GM18511 (cell line): ENCODE measurements around the gene ARHGEF6.
A peak's percentile ranks its signal among the peaks of the same experiment; 100 is the strongest.
"Not testable (repeated sequence)": the region's sequence is repeated elsewhere in the genome, so short reads cannot be mapped to it uniquely, and the experiment has no call there.

Source experiments
- ATAC-seq: cut with Tn5 transposase; IDR thresholded peaks from one replicate; pipeline ENCODE4 v1.9.1; 2021; ENCODE audit warnings: mild to moderate bottlenecking, moderate library complexity; ENCODE audit not compliant: unreplicated experiment

ARHGEF6 gene

GRCh38 chrX:136780763-136781162 is at the start of gene ARHGEF6:
Gene ARHGEF6, minus strand, starts transcription at chrX:136780932. Its CDS starts 50 bp downstream, at chrX:136780882.
- peak; percentile 50 for ATAC-seq

- no peak for ATAC-seq
Measured at GRCh38 chrX:136829413-136829812, 48.7 kb upstream of the ARHGEF6 start.

DNA sequence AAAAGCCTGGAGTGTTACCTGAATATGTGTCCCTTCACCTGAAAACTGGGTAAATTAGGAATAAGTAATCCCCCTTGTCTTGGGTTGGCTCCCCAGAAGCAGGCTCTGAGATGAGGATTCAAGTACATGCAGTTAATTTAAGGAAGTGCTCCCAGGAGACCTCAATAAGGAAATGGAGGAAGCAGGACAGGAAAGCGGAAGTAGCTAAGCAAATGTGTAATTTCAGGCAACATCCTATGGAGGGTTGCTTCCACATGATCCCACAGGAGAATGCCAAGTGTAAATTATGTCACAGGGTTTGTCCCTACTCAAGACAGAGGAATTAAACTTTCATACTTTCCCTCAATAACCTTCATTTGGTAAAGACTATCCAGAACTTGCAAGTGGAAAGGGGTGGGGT is 48.1 kb upstream of the ARHGEF6 start:
- no peak for ATAC-seq

GRCh38 chrX:136827026-136827425 is 46.3 kb upstream of the ARHGEF6 start:
- ATAC-seq, result no peak

GRCh38 chrX:136825771-136826170 is 45.0 kb upstream of the ARHGEF6 start:
- no peak for ATAC-seq

DNA sequence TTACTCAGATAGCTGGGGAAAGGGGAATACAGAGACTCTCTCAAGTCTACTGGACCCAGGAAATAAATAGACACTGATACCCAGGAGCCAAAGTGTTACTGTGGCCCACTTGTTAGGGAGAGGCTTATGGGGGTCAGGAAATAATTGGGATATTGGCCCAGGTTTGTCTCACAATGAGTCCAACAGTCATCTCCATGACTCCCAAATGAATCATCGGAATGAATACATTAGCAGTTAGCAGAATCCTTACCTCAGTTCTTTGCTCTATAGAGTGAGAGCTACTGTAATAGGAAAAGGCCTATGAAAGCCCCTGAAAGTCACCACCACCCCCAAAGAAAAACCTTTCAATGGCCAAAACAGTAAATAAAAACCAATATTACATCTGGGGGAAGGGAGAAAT is 42.4 kb upstream of the ARHGEF6 start:
- ATAC-seq, result no peak

GRCh38 chrX:136822337-136823095 is 41.8 kb upstream of the ARHGEF6 start:
- ATAC-seq, result no peak

- not testable (repeated sequence) for ATAC-seq
Measured at GRCh38 chrX:136819756-136820155, 39.0 kb upstream of the ARHGEF6 start.

DNA sequence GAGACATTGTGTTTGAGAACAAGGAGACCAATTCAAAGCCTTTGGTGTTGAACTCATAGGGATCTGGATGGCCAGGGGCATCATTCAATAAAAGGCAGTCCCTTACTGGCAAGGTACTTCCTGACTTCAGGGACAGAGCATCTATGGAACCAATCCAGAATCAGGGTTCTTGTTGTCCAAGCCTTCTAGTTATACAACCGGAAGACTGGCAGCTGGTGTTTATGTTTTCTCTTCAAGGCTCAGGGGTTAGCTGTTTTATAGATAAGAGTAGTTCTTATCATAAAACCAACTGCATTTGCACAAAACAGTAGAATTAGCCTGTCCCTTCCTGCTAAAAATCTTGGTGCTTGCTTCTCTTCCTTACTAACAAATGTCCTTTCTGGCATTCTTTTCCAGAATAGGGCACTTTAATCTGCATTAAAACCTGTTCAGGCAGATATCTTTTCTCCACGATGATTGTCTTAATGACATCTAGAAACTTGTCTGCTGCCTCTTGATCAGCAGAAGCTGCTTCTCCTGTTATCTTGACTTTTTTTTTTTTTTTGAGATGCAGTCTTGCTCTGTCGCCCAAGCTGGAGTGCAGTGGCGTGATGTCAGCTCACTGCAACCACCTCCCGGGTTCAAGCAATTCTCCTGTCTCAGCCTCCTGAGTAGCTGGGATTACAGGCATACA is 38.4 kb upstream of the ARHGEF6 start:
- no peak for ATAC-seq

DNA sequence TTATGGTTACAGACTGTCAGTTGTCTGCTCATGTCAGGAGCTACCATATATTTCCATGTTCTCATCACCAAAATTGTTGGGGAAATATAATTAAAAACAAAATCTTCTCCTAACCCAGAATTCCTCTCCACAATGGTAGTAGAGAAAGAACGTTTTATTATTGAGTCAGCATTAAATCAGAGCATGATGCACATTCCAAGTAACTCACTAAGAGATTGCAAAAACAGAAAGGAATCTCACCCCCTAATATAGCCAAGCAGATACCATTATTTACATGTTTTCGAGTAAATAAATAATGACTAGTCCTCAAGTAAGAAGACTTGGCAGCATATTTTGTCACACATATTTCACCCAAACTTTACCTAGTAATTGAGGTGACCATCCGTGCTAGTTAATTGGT is 36.2 kb upstream of the ARHGEF6 start:
- no peak for ATAC-seq

GRCh38 chrX:136814847-136815750 is 34.4 kb upstream of the ARHGEF6 start:
- ATAC-seq, result no peak

DNA sequence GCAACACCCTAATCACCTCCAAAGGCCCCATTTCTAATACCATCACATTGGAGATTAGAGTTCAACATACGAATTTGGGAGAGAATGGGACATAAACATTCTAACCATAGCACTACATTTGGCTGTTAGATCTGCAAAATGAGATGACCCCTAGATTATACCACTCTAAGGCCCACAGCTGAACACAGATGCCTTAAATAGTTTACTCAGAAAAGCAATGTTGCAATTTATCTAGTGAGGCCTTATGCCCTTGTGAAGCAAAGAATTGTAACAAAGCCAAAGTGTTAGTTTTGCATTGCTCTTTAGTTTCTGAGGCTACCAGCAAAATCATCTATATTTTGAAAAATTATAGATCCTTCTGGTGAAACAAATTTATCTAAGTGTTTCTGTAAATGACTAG is 31.6 kb upstream of the ARHGEF6 start:
- ATAC-seq, result no peak

GRCh38 chrX:136810493-136810892 is 29.8 kb upstream of the ARHGEF6 start:
- ATAC-seq, result no peak

DNA sequence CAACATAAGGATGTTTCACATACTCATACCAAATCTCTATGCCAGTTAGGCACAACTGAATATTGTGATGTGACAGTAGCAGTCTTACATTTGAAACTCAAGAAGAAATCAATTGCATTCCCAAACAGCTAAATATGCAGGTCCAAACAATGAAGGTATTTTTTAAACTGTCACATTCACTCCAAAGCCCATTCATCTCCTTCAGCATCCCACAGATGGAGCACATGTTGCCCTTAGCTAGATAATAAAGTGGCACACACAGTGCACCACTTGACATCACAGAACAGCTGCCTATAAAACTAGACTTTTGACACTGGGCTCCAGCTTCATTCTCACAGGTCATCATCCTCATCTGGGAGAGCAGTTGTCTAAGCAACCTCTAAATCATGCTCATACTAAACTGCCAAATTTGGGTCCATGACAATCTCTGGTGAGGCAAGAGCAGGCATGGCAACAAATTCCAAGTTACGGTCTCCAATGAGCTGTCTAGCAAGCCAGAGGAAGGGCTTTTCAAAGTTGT is 26.2 kb upstream of the ARHGEF6 start:
- ATAC-seq, result no peak

DNA sequence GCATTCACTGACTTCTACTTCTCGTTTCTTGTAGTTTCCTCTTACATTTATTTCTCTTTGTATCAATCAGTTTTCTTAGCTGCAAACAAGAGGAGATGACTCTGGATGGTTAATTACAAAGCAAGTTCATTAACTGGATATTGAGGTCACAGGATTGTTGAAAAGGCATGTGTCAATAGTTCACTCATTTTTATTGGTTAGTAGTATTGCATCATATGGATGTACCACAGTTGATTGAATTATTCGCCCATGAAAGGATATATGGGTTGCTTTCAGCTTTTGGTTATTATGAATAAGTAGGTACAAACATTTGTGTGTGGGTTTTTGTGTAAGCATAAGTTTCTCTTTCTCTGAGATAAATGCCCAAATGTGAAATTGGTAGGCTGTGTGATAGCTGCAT is 21.8 kb upstream of the ARHGEF6 start:
- no peak for ATAC-seq

GRCh38 chrX:136797787-136798186 is 17.1 kb upstream of the ARHGEF6 start:
- no peak for ATAC-seq

- ATAC-seq, result not testable (repeated sequence)
Measured at GRCh38 chrX:136795132-136795531, 14.4 kb upstream of the ARHGEF6 start.

DNA sequence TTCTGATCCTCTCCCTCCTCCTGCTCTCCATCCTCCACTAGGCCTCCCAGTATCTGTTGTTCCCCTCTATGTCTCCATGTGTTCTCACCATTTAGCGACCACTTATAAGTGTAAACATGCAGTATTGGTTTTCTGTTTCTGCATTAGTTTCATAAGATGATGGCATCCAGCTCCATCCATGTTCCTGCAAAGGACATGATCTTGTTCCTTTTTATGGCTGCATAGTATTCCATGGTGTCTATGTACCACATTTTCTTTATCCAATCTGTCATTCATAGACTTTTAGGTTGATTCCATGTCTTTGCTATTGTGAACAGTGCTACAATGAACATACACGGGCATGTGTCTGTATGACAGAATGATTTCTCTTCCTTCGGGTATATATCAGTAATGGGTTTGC is 13.9 kb upstream of the ARHGEF6 start:
- not testable (repeated sequence) for ATAC-seq

DNA sequence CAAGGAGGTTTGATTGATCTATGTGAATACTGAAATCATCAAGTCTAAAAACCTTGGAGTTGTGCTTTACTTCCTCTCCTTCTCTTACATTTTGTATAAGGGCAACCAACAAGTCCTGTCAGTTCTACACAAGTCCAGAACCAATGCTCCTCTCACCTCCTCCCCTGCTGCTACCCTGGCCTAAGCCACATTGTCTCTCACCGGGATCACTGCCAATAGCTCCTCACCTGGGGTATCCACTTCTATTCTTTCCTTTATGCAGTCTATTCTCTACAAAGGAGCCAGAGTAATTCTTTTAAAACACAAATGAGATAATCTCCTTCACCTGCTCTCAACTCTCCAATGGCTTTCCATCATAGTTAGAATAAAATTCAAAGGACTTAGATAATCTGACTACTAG is 13.3 kb upstream of the ARHGEF6 start:
- no peak for ATAC-seq

DNA sequence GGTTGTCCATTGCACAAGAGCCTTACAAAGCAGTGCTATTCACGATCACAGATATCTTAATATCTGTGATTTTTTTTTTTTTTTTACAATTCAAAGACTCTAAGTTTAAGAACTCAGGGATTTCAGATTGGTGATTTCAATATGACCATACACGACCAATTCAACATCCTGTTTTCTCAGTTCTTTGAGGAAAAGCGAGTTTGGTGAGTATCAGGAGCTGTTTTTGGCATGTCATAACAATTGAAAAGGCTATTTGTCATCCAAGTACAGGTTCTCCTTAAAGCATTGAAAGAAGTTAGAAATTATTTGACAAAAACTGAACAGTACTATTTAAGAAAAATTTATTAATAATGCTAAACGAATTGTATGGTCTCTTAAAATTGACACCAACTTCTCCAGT is 9.1 kb upstream of the ARHGEF6 start:
- ATAC-seq, result no peak

DNA sequence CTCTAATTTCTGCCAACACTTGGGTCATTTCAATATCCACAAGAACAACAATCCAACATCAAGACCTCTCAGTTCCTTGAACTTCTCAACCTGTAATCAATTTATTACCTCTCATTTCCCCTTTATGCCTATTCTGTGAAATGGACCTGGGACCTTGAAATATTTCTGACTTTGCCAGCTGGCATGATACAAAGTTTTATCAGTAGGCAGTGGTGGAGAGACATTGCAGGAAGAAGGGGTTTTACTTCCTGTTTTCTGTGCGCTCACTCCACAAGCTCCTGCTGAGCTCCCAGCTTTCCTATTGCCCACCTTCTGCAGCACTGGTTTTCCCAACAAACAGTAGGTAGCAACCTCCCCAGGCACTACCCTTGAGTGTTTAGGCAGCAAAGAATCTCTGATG is 3.5 kb upstream of the ARHGEF6 start:
- ATAC-seq, result no peak
